Epithelial cell of esophagus (primary cell): ENCODE results near the gene ZSCAN5B.
"Not testable (repeated sequence)": the region's sequence is repeated elsewhere in the genome, so short reads cannot be mapped to it uniquely, and the experiment has no call there.

Experiments
- DNase-seq: peaks from one replicate; pipeline ENCODE4 v3.0.0; 2010; ENCODE audit warnings: low read depth
- H3K4me3 ChIP-seq: 2 replicates; pipeline ENCODE4 v1.5.1; 2011; ENCODE audit warnings: mild to moderate bottlenecking, low read length, control low read depth
- CTCF ChIP-seq: IDR thresholded peaks from 2 replicates; pipeline ENCODE4 v1.5.1; 2011; ENCODE audit warnings: low read depth, mild to moderate bottlenecking, low read length, control low read depth, inconsistent platforms; ENCODE audit not compliant: insufficient read depth; ENCODE audit errors: missing control alignments

ZSCAN5B gene

GRCh38 chr19:56193981-56194640, 3.5 kb downstream of the ZSCAN5B start:
- TF ChIP-seq CTCF: no peak
- no peak for DNase-seq
- H3K4me3 ChIP-seq: no peak overlapping the region

GRCh38 chr19:56191711-56192110, 5.9 kb downstream of the ZSCAN5B start:
- TF ChIP-seq CTCF: no peak
- H3K4me3 ChIP-seq: no peak overlapping the region
- no peak for DNase-seq

- DNase-seq: no peak
- no peak for TF ChIP-seq CTCF
- no peak overlapping the region for H3K4me3 ChIP-seq
Measured at GRCh38 chr19:56191115-56191514, 6.5 kb downstream of the ZSCAN5B start.

GRCh38 chr19:56189785-56190184, 7.8 kb downstream of the ZSCAN5B start:
- no peak for DNase-seq
- no peak for TF ChIP-seq CTCF
- no peak overlapping the region for H3K4me3 ChIP-seq

GRCh38 chr19:56177564-56178243, 19.9 kb downstream of the ZSCAN5B start:
- no peak for DNase-seq
- no peak for TF ChIP-seq CTCF
- no peak overlapping the region for H3K4me3 ChIP-seq

- TF ChIP-seq CTCF: no peak
- no peak overlapping the region for H3K4me3 ChIP-seq
- no peak for DNase-seq
Measured at GRCh38 chr19:56176881-56177280, 20.7 kb downstream of the ZSCAN5B start.

GRCh38 chr19:56176310-56176709, 21.3 kb downstream of the ZSCAN5B start:
- H3K4me3 ChIP-seq, DNase-seq: not testable (repeated sequence)

- not testable (repeated sequence) for DNase-seq, H3K4me3 ChIP-seq
Measured at GRCh38 chr19:56175861-56176307, 21.7 kb downstream of the ZSCAN5B start, which contains the start of gene GALP. TSS of gene GALP (plus strand) at chr19:56176008. CDS start at chr19:56177109, 1,101 bp downstream.
